Neutrophil (primary cell): Measurements from ENCODE around the gene RPTOR.

ENCODE experiments used
- H3K27ac ChIP-seq: fragments of 200-600 bp; sonication (generic); 2 replicates; pipeline ENCODE4 v1.5.1; 2016; ENCODE audit warnings: mild to moderate bottlenecking, moderate library complexity
- H3K27me3 ChIP-seq: fragments of 200-600 bp; sonication (generic); 2 replicates; pipeline ENCODE4 v1.6.0; 2016; ENCODE audit warnings: mild to moderate bottlenecking
- H3K36me3 ChIP-seq: fragments of 200-600 bp; sonication (generic); 2 replicates; pipeline ENCODE4 v1.5.1; 2017
- H3K4me1 ChIP-seq, 2 experiments: fragments of 200-600 bp in 1 of 2; sonication (generic) in 1 of 2; 1 replicate in 1 of 2; 2 replicates in 1 of 2; pipeline versions ENCODE4 v1.5.1 to v1.6.1; 2013 to 2016; ENCODE audit warnings: low read depth in 1 of 2, low read length in 1 of 2, mild to moderate bottlenecking in 1 of 2, moderate library complexity in 1 of 2; ENCODE audit not compliant: control insufficient read depth in 1 of 2, insufficient read depth in 1 of 2
- H3K4me3 ChIP-seq, 2 experiments: fragments of 200-600 bp in 1 of 2; sonication (generic) in 1 of 2; 1 replicate in 1 of 2; 2 replicates in 1 of 2; pipeline ENCODE4 v1.5.1; 2013 to 2016; ENCODE audit warnings: low read depth in 1 of 2, low read length in 1 of 2, mild to moderate bottlenecking in 1 of 2, moderate library complexity in 1 of 2
- H3K9me3 ChIP-seq: fragments of 200-600 bp; sonication (generic); 2 replicates; pipeline ENCODE4 v1.5.1; 2016
- TF ChIP-seq, protein P1 (sequence below): fragments of 200-600 bp; sonication (generic); IDR thresholded peaks from 2 replicates; pipeline ENCODE4 v1.5.1; 2016; ENCODE audit warnings: antibody characterized with exemption

The RPTOR gene

GRCh38 chr17:80724775-80725266, 180.2 kb downstream of the RPTOR start:
- Histone ChIP-seq H3K9me3 (no peaks in the 10 kb centered on the region), H3K4me3 (no peak overlapping the region), H3K36me3 (no peaks in the 10 kb centered on the region), H3K27ac (no peak overlapping the region), H3K4me1 (no peaks in the 10 kb centered on the region), H3K27me3 (no peaks in the 10 kb centered on the region)
- TF ChIP-seq, protein P1, sequence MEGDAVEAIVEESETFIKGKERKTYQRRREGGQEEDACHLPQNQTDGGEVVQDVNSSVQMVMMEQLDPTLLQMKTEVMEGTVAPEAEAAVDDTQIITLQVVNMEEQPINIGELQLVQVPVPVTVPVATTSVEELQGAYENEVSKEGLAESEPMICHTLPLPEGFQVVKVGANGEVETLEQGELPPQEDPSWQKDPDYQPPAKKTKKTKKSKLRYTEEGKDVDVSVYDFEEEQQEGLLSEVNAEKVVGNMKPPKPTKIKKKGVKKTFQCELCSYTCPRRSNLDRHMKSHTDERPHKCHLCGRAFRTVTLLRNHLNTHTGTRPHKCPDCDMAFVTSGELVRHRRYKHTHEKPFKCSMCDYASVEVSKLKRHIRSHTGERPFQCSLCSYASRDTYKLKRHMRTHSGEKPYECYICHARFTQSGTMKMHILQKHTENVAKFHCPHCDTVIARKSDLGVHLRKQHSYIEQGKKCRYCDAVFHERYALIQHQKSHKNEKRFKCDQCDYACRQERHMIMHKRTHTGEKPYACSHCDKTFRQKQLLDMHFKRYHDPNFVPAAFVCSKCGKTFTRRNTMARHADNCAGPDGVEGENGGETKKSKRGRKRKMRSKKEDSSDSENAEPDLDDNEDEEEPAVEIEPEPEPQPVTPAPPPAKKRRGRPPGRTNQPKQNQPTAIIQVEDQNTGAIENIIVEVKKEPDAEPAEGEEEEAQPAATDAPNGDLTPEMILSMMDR = no peak

DNA sequence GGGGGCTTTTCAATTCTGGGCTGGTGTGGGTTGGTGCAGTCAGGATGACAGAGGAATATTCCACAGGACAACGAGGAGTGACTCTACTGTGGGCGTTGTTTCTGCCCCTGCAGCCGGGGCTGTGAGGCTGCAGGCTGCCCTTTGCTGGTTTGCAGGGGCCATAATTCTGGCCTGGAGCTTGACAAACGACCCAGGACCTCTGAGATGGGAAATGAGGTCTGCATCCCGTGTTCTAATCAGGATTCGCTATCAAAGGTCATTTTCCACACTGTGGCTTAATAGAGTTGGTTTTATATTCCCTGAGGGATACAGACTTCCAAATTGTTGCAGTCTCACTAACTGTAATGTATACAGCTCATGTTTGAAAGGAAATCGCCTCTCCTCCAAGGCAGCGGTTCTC, 180.9 kb downstream of the RPTOR start:
- H3K4me1 ChIP-seq = no peaks in the 10 kb centered on the region
- H3K9me3 ChIP-seq = no peaks in the 10 kb centered on the region
- H3K27ac ChIP-seq = no peak overlapping the region
- TF ChIP-seq, protein P1 = no peak
- no peaks in the 10 kb centered on the region for H3K27me3 ChIP-seq
- no peaks in the 10 kb centered on the region for H3K36me3 ChIP-seq
- no peak overlapping the region for H3K4me3 ChIP-seq

GRCh38 chr17:80726558-80727408, 182.1 kb downstream of the RPTOR start:
- Histone ChIP-seq H3K4me1 (no peaks in the 10 kb centered on the region), H3K27me3 (no peaks in the 10 kb centered on the region), H3K4me3 (no peak overlapping the region), H3K27ac (no peak overlapping the region), H3K9me3 (no peaks in the 10 kb centered on the region), H3K36me3 (no peaks in the 10 kb centered on the region)
- TF ChIP-seq, protein P1 = no peak

DNA sequence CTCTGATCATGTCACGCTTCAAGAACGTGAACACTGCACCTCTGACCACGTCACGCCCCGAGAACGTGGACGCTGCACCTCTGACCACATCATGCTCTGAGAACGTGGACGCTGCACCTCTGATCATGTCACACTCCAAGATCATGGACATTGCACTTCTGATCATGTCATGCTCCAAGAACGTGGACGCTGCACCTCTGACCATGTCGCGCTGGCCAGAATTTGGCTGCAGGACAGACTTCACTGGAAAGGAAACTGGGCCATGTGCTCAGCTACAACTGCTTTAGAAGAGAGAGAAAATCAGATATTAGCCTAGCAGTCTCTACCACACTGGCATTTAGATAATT, 182.7 kb downstream of the RPTOR start:
- no peak overlapping the region for H3K27ac ChIP-seq
- no peaks in the 10 kb centered on the region for H3K36me3 ChIP-seq
- no peaks in the 10 kb centered on the region for H3K4me1 ChIP-seq
- no peak overlapping the region for H3K4me3 ChIP-seq
- TF ChIP-seq, protein P1 = no peak
- H3K27me3 ChIP-seq = no peaks in the 10 kb centered on the region
- no peaks in the 10 kb centered on the region for H3K9me3 ChIP-seq

DNA sequence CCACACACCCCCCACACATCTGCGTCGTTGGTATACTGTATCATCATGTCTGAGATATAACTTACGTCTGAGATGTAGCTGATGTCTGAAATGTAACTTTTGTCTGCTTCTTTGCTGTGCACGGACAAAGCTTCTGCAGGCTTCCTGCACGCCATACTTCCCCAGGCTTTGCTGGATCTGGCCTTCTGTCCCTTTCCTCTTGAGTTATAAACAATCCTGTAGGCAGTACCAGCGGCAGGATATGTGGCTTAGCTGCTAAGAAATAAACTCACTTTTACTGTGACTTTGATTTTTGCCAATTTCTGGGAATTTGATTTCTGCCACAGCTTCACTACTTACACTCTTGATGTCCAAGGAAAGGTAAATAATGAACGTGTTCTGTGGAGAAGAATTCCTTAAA, 184.4 kb downstream of the RPTOR start:
- H3K27ac ChIP-seq = no peak overlapping the region
- TF ChIP-seq, protein P1 = no peak
- H3K4me3 ChIP-seq = no peak overlapping the region
- no peaks in the 10 kb centered on the region for H3K4me1 ChIP-seq
- H3K27me3 ChIP-seq = no peaks in the 10 kb centered on the region
- H3K36me3 ChIP-seq = no peaks in the 10 kb centered on the region
- no peaks in the 10 kb centered on the region for H3K9me3 ChIP-seq
